ENCODE measurements around the gene SPECC1L.
"Not testable (repeated sequence)": the region's sequence is repeated elsewhere in the genome, so short reads cannot be mapped to it uniquely, and the experiment has no call there.

Gene SPECC1L

GRCh38 chr22:24285245-24285644, 14.6 kb downstream of the SPECC1L start:
- DNase-seq: no peak

- DNase-seq: not testable (repeated sequence)
Observed at GRCh38 chr22:24287212-24287611, 16.6 kb downstream of the SPECC1L start.

- DNase-seq: not testable (repeated sequence)
Observed at GRCh38 chr22:24287801-24288200, 17.2 kb downstream of the SPECC1L start.

GRCh38 chr22:24289114-24289513, 18.5 kb downstream of the SPECC1L start:
- DNase-seq: no peak

GRCh38 chr22:24289741-24290163, 19.1 kb downstream of the SPECC1L start:
- DNase-seq: no peak

GRCh38 chr22:24290459-24290858, 19.8 kb downstream of the SPECC1L start:
- no peak for DNase-seq

GRCh38 chr22:24291515-24292201, 21.0 kb downstream of the SPECC1L start:
- DNase-seq: no peak

- DNase-seq: not testable (repeated sequence)
Observed at GRCh38 chr22:24292202-24292830, 21.7 kb downstream of the SPECC1L start.

- DNase-seq: not testable (repeated sequence)
Observed at GRCh38 chr22:24294913-24295312, 24.3 kb downstream of the SPECC1L start.

- not testable (repeated sequence) for DNase-seq
Observed at GRCh38 chr22:24298497-24299155, 28.0 kb downstream of the SPECC1L start.

GRCh38 chr22:24300522-24300921, 29.9 kb downstream of the SPECC1L start:
- DNase-seq: not testable (repeated sequence)

- DNase-seq: no peak
Observed at GRCh38 chr22:24302591-24302990, 32.0 kb downstream of the SPECC1L start.

GRCh38 chr22:24303007-24303406, 32.4 kb downstream of the SPECC1L start:
- no peak for DNase-seq

GRCh38 chr22:24304062-24304675, 33.5 kb downstream of the SPECC1L start:
- no peak for DNase-seq

GRCh38 chr22:24305260-24305692, 34.6 kb downstream of the SPECC1L start:
- DNase-seq: no peak

- DNase-seq: no peak
Observed at GRCh38 chr22:24310969-24311368, 40.3 kb downstream of the SPECC1L start.

GRCh38 chr22:24315367-24315966, 44.8 kb downstream of the SPECC1L start:
- DNase-seq: no peak

GRCh38 chr22:24316264-24316663, 45.6 kb downstream of the SPECC1L start:
- not testable (repeated sequence) for DNase-seq

GRCh38 chr22:24317511-24317910, 46.9 kb downstream of the SPECC1L start:
- not testable (repeated sequence) for DNase-seq

GRCh38 chr22:24319451-24319850, 48.8 kb downstream of the SPECC1L start:
- DNase-seq: no peak

- DNase-seq: no peak
Observed at GRCh38 chr22:24321999-24322398, 51.4 kb downstream of the SPECC1L start.

GRCh38 chr22:24322522-24322921, 51.9 kb downstream of the SPECC1L start:
- no peak for DNase-seq

- no peak for DNase-seq
Observed at GRCh38 chr22:24323233-24323632, 52.6 kb downstream of the SPECC1L start.

All from NCI-H187 treated with DMSO at 0.1 percent for 48 hours (cell line).